Stimulated activated CD4-positive, alpha-beta T cell treated with anti-CD3 and anti-CD28 coated beads, Interleukin-12 subunit alpha, Interleukin-12 subunit beta, amount 100 ng/mL, for 48 hours (primary cell): ENCODE results near the gene ATP1A3.
"Not testable (repeated sequence)": the region's sequence is repeated elsewhere in the genome, so short reads cannot be mapped to it uniquely, and the experiment has no call there.

Experiments
- DNase-seq, 3 donors: peaks; one replicate each; pipeline ENCODE4 v3.0.0-alpha.2; 2020; ENCODE audit warnings: low read depth in 2 of 3, low spot score in 1 of 3

ATP1A3 gene

DNA sequence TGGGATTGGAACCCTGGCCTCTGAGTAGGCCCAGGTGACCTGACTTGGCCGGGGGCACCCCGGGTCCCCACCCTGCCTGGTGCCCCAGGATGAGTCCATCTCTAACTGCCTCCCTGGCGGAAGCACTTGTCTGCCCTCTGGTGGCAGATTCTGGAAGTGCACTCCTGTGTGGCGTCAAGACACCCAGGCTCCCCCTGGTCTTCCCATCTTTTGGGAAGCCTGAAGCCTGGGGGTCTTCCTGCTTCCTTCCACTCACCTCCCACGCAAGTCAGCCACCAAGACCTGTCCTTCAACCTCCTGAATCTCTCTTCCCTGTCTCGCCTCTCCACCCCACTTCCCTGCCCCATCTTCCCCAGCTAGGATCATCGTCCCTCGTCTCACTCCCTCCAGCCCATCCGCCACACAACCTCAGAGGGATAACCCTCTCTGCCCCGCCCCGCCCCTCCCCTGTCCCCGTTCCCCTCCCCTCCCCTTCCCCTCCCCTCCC, 42.3 kb downstream of the ATP1A3 start:
- peak; percentile 70 to 97 (median 80) for DNase-seq

DNA sequence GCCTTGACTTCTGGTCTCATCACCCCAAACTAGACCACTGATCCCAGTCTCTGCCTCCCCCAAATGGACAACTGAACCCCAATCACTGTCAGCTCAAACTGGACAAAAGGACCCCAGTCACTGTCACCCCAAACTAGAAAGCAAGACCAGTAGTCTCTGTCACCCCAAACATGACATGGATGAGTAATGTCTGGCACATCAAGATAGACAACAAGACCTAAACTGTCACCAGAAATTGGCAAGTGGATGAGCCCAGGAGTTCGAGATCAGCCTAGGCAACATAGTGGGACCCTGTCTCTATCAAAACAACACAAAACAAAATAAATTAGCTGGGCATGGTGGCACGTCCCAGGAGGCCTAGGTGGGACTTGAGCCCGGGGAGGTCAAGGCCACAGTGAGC, 46.9 kb downstream of the ATP1A3 start:
- no peak for DNase-seq

DNA sequence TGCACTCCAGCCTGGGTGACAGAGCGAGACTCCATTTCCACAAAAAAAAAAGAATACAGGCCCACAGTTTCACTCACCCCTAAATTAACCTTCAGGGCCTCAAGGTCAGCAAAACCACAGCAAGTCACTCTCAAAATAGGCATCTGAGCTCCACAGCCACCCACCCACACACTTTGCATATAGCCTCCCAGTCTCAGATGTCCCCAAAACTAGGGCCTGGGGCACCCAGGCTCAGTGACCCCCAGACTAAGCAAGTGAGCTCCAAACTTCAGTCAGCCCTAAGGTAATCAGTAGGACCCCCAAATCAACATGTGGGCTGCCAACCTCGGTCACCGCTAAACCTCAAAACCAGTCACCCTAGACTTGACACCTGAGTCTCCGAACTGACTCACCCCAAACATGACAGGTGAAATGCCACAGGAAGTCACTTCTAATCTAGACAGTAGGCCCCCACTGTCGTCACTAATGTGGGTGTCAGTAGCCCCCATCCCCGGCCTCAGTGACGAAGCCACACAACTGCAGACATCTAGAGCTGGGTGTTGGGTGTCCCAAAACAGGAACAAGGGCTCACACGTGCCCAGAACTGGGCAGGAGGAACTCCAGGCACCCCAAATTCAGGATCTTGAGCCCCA, 48.8 kb downstream of the ATP1A3 start:
- peak; percentile 73 to 89 (median 86) for DNase-seq

DNA sequence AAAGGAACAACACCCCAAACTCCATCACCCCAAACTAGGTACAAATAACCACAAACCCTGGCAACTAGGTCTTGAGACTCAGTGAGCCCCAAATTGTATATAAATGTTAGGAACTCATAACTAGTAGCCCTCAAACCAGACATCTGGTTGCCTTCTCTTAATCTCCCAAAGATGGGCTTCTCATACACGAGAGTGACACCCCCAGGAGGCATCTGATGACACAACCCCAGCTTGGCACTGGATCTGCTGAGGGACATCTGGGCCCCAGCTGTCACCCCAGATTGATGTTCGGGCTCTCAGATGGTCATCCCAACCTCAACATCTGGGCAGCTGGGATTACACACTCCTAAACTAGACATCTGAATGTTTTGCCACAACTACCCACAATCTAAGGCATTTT, 49.7 kb downstream of the ATP1A3 start:
- no peak for DNase-seq

DNA sequence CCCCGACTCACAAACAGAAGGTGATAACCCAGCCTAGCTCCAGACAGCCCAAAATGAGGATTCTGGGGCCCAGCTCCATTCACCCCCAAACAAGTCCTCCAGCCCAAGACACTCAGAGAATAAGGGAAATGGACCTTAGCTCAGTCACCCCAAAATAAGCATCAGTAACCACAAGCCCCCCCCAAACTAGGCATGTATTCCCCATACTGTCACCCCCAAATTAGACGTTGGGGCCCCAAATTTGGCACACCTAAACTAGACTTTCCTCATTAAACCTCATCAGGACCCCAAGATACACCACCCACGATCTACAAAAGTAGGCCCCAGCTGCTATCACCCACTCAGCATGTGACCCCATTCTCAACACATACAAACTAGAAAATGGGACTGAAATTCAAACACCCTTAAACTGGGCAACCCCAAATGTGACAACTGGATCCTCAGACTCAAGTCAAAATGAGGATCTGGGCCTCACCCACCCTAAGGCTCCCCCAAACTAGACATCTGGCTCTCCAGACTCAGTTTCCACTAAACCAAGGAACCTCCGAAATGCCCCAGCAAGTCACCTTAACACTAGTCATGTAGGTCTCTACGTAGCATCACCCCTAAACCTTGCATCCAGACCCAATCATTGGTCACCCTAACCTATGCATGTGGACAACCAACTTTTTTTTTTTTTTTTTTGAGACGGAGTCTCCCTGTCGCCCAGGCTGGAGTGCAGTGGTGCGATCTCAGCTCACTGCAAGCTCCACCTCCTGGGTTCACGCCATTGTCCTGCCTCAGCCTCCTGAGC, 52.4 kb downstream of the ATP1A3 start:
- no peak for DNase-seq

DNA sequence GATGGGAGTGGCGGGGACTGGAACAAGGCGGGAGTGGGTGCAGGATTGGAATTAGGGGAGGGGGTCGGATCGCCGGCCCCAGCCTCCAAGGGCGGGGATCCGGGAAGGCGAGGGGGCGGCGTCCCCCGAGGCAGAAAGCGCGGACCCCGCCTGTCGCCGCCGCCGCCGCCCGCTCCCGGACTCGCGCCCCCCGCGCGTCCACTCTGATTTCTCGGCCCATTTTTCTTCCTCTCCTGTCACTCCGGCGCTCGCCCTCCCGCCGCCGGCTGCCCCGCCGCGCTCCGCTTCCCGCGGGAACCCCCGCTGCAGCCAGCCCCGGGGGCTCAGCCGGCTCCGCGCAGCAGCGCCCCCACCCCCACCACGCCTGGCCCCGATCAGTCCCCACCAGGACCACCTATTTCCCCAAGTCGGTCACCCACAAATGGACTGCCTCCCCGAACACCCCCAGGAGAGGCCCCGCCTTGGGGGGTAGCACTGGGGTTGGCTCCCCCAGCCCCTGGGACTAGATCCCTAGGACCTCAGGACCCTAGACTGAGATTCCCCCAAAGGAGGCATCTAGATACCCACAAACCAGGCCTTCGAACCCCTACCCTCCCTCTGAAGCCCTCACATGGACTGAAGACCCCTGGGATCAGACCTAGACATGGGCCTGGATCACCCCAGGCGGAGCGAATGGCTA, 53.2 kb downstream of the ATP1A3 start:
- no peak for DNase-seq

DNA sequence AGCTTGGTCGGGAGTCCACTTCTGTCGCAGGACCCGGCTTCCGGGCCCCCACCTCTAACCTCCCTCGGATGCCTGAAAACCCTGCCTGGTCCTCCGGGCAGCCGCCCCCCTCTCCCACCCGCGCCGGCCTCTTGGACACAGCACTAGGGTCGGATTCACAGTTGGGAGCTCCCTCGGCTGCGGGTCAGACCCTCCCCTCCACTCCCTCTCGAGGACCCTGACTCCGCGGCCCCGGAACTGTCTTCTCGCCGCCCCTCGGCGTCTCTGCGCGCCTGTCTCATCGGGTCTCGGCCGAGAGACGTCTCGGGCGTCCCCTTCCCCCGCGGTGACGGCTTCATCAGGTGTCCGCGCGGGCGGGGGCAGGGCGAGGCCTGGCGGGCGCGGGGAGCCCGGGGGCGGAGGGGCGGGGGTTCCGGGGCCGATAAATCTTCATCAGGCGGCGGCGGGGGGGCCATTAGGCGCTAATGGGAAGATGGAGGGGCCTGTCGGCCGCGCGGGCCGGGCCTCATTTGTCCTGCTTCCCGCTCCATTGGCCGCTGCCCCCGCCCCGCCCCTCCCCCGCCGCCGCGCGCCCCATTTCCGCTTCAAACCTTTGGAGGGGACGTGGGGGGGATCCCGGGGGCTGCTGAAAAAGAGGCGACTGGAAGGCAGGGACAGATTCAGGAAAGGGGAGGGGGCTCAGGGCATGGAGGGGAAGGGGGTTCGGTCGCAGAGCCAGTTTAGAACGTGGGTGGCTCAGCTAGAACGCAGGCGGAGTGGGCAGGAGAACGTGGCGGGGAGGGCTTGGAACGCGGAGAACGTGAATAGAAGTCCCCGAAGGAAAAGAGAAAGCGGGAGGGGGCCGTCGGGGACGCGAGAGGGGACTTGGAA, 53.9 kb downstream of the ATP1A3 start:
- DNase-seq, result no peak

DNA sequence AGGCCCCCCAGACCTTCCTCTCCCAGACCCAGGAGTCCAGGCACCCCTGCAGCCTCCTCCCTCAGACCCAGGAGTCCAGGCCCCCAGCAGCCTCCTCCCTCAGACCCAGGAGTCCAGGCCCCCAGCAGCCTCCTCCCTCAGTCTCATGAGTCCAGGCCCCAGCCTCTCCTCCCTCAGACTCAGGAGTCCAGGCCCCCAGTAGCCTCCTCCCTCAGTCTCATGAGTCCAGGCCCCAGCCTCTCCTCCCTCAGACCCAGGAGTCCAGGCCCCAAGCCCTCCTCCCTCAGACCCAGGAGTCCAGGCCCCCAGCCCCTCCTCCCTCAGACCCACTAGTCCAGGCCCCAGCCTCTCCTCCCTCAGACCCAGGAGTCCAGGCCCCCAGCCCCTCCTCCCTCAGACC, 54.8 kb downstream of the ATP1A3 start:
- DNase-seq, result not testable (repeated sequence)

DNA sequence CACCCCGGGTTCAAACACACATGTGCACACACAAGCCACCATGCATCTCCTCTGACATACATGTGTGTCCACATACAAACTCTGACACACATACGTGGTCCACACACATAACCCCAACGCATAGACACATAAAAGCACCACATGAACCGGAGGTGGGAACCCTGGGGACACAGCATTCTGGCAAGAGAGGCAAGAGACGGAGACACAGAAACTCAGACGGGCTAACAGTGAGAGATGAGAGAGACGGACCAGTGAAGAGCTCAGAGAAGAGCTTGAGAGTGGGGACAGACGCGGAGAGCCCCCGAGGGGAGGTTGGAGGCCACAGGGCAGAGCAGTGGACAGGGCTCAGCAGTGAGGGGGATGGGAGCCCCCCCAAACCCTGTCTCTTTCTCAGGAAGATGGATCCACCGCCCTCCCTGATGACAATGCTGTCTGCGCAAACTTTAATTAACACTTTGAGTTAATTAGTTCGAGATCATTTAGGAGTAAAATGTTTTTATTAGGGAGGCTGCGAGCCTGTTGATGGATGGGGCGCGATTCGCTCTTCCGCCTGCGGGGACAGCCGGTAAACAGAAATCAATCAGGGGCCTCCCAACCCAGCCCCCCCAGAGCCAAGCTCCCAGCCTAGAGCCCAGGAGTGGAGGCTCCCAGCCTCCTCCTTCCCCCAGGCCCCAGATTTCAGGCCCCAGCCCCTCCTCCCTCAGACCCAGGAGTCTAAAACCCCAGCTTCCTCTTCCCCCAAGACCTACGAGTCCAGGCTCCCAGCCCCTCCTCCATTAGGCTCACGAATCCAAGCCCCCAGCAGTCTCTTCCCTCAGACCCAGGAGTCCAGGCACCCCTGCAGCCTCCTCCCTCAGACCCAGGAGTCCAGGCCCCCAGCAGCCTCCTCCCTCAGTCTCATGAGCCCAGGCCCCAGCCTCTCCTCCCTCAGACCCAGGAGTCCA, 56.2 kb downstream of the ATP1A3 start:
- no peak for DNase-seq

DNA sequence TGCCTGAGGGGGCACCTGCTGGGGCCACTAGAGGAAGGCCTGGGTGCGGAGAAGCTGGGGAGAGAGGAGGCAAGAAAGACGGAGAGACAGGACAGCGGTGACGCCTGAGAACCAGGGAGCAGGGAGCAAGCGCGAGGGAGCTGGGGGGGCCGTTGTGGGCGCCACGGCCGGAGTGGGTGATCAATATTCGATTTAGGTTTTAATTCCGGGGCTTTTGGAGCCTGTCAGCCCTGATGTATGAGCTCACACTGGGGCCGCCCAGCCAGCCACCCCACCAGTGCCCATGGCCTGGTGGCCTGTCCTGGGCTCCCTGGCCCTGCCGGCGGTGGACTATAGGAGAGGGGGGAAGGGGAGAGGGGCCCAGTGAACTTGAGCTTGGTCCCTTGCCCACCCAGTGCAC, 57.1 kb downstream of the ATP1A3 start:
- no peak for DNase-seq

DNA sequence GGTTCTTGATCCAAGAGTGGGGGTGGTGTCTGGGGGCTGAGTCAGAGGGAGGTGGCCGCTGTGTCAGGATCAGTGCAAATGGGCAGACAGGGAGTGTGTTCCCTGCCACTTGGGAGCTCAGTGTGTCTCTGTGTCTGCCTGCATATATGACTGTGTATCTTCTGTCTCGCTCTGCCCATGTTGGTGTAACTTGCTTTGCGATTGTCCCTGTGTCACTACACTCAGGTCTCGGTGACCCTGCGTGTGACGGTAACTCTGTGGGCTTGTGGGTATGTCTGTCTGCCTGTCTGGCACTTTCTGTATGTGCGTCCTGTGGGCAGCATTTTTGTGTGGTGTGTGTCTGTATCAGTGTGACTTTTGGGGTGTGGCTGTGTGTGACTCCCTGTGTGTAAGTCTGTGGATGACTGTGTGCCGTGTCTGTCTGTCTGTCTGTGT, 57.6 kb downstream of the ATP1A3 start:
- DNase-seq, result no peak

DNA sequence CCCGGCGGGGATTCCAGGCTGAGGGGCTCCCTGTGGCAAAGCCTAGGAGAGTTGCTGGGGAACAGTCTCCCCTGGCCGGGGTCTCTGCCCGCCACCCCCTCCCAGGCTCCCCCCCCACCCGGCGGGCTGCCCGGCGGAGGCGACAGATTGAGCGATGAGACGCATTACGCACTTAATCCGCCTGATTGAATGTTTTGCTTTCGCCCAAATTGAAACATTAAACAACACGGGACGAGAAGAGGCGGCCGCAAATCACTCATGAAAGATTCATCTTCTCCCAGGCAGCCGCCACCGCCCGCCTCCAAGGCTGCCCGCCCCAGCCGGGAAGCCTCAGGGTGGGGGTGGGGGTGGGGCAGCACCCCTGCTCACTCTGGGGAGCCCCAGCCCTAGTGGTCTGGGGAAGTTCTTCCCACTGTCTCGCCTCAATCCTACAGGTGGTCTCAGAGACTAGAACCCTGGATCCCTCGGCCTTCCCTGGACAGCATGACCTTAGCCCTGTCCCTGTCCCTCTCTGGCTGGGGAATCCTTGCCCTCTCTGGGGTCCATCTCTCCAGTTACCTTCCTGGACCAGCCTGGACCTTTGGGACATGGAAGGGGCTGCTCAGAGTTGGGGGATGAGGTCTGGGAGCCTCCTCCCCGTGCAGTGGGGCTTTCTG, 58.1 kb downstream of the ATP1A3 start:
- DNase-seq, result no peak

DNA sequence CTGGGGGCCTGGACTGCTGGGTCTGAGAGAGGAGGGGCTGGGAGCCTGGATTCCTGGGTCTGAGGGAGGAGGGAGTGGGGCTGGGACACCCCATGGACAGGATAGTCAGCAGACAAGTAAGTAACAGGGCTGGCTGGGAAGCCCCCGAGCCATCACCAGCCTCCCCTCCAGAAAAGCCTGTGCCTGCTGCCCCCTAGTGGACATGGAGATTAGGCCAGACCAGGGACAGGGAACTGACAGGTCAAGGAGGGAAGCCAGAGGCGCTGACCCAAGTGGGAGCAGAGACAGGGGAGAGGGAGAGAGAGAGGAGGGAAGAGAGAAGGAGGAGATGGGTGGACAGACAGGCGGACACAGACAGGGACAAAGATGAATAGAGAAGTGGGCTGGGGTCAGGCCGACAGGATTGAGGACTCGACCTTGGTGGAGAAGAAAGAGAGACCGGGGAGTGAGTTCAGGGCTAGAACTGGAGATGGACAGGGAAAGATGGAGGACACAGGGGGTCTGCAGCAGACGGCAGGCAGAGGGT, 59.1 kb downstream of the ATP1A3 start:
- peak; percentile 53 to 89 (median 70) for DNase-seq

DNA sequence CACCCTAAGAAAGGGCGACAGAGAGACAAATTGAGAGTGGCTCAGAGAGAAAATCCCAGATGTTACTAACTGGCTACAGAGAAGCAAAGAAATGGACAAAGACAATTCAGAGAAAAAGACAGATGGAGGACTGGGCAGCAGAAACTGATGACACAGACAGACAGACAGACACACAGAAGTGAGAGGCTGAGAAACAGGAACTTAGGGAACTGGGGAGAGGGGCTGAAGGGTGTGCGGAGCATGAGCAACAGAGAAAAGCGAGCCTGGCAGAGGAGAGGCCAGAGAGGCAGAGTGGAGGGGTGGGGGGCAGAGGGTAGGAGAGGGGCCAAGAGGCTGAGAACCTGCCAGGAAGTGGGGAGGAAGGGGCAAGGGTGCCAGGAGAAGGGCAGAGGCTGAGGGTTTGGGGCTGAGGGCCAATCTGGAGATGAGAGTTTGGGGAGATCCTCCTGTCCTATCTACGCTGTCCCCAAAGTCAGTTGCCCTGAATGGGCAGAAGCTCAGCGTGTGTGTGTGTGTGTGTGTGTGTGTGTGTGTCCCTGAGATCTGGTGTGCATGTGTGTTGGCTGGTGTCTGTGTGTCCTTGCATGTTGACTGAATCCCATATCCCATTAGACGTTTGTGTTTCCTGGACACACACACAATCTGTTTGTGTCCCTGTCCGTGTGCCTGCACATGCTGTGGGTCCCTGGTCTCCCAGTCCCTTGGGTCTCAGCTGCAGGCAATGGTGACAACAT, 60.2 kb downstream of the ATP1A3 start:
- no peak for DNase-seq

DNA sequence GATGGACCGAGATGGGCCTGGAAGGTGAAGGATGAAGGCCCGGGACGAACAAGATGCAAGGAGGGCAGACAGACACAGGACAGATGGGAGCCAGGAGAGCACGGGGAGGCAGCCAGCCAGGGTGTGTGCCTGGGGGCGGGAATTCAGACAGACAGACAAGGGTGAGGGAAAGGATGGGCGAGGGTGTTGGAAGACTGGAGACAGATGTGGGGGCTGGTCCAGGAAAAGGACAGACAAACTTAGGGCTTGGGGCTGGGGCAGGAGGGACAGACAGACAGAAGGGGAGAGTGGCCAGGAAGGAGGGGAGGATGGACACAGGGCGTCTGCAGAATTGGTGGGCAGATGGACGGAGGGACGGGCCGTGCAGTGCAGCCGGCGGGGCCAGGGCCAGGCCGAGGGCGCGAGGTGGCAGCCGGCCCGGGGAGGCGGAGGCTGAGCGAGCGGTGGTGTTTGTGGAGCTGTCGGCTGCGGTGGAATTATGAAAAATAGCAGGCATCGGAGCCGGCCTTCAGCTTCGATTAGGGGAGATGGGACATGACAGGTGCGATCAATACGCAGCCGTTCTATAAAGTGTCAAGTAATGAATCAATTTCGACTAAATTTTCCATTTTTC, 61.2 kb downstream of the ATP1A3 start:
- DNase-seq, result no peak

DNA sequence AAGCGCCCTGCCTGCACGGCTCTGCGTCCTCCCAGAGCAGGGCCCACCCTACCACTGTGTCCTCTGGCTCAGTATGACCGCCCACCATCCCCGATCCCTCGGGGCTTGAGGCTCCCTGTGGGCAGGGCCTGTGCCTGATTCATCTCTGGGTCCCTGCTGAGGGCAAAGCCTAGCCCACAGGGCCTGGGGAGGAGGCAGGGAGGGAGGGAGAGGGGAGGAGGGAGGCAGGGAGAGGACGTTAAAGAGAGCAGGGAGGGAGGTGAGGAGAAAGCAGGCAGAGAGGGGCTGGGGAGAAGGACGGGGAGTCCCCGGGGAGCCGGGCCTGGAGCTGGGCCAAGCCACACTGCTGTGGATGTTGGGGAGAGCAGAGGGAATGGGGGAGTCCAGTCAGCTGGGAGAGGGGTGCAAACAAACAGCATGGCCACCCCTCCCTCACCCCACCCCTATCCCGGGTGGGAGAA, 61.7 kb downstream of the ATP1A3 start:
- no peak for DNase-seq

DNA sequence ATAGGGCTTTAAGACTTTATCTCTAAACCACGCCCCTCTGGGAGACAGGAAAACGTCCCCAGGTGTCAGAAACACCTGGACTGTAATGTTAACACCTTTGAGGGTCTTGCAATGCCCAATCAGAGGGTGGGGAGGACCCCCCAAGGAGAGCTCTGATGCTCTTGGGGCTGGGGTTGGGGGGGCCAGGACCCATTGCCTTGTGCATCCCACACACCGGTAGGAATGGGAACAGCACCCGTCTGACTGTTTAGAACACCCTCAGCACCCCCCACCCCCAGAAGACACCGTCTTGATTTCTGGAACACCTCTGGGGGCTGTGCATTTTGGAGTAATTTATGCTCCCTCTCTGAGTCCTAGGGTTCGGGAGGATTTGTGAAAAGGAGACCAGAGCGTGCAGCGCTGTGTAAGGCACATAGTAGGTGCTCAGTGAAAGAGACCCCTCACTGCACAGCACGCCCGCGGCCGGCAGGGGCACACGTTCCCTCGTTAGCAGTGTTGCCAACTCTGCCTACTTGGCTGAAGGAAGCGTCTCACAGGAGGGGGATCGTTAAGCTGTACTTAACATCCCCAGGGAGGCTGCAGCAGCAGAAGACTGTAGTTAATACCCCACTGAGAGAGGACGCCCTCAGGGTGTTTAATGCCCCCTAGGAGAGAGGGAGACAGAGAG, 63.0 kb downstream of the ATP1A3 start:
- no peak for DNase-seq
